ENCODE results near the gene FLNC.

- TF ChIP-seq CTCF (conservative IDR thresholded peaks at IDR 0.05; ENCODE audit: low read length) (no peak), EZH2phosphoT487 (IDR thresholded peaks at IDR 0.05; ENCODE audit: borderline replicate concordance) (no peak)
Measured at GRCh38 chr7:128893251-128894100, 63.3 kb downstream of the FLNC start.
